GM12873 (cell line): ENCODE data around the gene LTC4S.

Source experiments
- TF ChIP-seq, protein P1 (sequence below): IDR thresholded peaks from 2 replicates; pipeline ENCODE4 v1.5.1; 2012; ENCODE audit warnings: low read depth, mild to moderate bottlenecking, moderate library complexity, low read length, control low read depth; ENCODE audit not compliant: insufficient read depth; ENCODE audit errors: missing control alignments

Gene LTC4S

DNA sequence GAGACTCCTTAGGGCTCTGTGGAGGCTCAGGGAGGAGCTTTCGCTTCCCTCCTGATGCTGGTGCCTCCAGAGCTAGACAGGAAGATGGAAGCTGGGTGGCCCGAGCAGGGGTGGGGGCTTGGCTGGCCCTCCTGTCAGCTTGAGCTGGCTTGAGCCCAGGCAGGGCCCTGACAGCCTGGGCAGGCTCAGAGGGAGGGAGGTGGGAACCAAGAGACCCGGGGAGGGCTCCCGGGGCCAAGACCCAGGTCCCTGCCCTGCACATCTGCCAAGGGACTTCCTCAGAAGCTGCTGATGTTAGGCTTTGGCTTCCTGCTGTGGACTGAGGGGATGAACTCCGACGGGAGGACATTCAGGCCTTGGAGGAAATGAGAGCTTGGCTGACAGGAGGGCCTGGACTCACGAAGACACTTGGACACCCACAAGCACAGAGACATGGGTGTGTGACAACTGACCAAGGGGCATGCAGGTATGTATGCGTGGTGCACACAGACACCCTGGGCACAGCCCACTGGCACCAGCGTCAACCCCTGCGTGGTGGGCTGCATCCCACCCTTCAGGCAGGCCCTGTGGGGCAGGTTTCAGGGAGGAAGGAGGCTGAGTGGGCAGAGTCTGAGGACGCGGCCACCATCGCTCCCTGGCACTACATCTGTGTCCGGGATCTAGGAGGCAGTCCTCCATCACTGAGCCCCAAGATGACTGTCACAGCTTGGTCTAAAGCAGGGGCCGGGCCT is 1.7 kb upstream of the LTC4S start:
- TF ChIP-seq, protein P1, sequence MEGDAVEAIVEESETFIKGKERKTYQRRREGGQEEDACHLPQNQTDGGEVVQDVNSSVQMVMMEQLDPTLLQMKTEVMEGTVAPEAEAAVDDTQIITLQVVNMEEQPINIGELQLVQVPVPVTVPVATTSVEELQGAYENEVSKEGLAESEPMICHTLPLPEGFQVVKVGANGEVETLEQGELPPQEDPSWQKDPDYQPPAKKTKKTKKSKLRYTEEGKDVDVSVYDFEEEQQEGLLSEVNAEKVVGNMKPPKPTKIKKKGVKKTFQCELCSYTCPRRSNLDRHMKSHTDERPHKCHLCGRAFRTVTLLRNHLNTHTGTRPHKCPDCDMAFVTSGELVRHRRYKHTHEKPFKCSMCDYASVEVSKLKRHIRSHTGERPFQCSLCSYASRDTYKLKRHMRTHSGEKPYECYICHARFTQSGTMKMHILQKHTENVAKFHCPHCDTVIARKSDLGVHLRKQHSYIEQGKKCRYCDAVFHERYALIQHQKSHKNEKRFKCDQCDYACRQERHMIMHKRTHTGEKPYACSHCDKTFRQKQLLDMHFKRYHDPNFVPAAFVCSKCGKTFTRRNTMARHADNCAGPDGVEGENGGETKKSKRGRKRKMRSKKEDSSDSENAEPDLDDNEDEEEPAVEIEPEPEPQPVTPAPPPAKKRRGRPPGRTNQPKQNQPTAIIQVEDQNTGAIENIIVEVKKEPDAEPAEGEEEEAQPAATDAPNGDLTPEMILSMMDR = no peak

DNA sequence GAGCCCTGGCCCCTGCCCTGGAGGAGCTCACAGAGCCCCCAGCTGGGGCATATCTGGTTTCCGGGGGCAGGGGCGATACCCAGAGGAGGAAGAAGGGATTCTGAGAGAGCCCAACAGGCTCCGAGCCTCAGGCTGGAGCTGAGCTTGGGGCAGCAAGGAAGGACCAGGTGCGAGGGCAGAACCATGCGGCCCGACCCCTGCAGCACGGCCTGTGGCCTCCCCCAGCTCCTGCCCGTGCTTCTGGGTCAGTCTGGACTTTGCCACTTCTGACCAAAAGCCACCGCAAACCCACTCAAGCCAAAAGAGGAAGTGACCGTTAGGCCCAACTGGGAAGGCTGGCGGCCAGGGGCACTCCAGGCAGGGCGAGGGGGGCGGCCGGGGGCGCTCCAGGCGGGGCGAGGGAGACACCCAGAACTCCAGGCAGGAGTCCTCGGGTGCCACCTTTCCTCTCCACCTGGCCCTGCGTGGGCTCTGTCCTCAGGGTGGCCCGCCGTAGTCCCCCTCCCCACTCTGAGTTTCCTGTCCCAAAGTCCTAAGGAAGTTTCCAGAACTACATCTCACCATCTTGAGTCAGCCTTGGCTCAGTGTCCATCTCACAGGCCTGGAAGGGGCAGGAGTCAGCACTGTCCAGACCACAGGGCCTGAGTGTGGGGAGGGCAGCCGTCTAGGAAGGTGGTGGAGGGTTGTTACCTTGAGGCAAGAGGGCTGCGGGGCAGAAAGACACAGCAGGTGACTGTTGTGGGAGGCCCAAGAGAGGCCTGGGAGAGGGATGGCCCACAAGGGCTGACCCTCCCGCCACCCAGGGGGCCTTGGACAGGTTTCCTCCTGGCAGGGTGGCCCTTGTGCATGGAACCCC is 946 bp upstream of the LTC4S start:
- TF ChIP-seq, protein P1 = no peak

GRCh38 chr5:179794171-179794570 is 385 bp downstream of the LTC4S start:
- TF ChIP-seq, protein P1 = no peak

DNA sequence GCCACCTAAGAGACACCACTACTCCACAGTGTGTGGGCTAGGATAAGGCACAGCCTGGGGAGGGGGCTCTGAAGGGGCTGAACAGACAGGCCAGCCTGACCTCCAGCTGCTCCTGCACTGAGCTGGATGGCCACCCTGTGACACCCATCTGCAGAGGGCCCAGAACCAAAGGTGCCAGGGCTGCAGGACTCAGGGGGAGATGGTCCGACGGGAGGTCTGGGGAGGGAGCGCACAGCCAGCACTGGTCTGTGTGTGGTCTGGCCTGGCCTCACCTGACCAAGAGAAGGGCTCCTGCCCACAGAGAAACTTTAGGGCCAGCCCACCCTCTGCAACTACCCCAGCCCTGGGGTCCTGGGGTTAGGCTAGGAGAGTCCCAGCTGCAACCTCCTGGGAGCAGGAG is 789 bp downstream of the LTC4S start:
- TF ChIP-seq, protein P1 = no peak

- TF ChIP-seq, protein P1 = no peak
Measured at GRCh38 chr5:179795049-179795862, 1.5 kb downstream of the LTC4S start.

DNA sequence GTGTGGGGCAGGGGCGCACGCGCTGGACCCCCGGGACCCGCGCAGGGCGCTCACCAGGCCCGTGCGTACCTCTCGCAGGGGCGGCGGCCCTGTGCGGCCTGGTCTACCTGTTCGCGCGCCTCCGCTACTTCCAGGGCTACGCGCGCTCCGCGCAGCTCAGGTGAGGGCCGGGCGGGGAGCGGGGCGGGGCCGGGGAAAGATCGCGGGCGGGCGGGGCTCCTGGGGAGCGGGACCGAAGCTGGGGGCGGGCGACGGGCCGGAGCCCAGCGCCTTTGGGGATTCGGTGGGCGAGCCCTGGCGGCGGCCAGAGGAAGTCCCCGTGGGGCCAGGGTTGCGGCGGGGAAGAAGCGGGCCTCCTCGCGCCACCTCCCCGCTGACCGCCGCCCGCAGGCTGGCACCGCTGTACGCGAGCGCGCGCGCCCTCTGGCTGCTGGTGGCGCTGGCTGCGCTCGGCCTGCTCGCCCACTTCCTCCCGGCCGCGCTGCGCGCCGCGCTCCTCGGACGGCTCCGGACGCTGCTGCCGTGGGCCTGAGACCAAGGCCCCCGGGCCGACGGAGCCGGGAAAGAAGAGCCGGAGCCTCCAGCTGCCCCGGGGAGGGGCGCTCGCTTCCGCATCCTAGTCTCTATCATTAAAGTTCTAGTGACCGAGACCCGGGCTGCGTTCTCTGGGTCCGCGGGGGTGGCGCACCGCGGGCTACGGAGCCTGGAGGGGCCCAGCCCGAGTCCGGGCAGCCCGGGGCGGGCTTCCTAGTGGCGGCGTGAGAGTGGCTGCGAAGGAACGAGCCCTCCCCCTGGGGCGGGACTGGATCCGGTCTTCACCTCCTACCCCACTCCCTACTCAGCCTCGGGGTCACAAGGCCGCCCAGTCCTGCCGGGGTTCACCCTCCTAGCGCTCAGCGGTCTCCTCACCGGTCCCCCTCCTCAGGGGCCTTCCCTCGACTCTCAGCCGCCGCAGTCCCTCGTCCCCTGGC is 2.4 kb downstream of the LTC4S start:
- TF ChIP-seq, protein P1 = peak; percentile 69
